Activated CD4-positive, alpha-beta T cell treated with anti-CD3 and anti-CD28 coated beads for 48 hours (primary cell): Measurements from ENCODE around the gene CZIB.
A peak's percentile ranks its signal among the peaks of the same experiment; 100 is the strongest.
"Not testable (repeated sequence)": the region's sequence is repeated elsewhere in the genome, so short reads cannot be mapped to it uniquely, and the experiment has no call there.

Source experiments
- DNase-seq: peaks from one replicate; pipeline ENCODE4 v3.0.0-alpha.2; 2020

The CZIB gene

GRCh38 chr1:53238197-53239155, 18.0 kb upstream of the CZIB start, which contains the start of gene MAGOH:
Gene MAGOH, minus strand, starts transcription at chr1:53238518. Its CDS starts 70 bp downstream, at chr1:53238448.
- DNase-seq: peak; percentile 97

DNA sequence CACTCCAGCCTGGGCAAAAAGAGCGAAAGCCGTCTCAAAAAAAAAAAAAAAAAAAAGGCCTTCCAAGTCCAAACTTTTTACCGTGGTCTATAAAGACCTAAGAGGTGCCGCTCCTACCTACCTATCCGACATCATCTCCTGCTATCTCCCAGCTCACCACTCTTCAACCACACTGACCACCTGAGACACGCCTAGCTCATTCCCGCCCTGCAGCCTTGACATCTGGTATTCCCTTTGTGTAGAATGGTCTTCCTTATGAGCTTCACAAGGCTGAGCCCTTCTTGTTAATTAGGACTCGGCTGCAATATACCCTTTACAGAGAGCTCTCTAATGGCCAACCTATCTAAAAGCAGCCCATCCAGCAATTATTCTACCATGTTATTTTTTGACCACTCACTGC, 17.2 kb upstream of the CZIB start:
- no peak for DNase-seq

DNA sequence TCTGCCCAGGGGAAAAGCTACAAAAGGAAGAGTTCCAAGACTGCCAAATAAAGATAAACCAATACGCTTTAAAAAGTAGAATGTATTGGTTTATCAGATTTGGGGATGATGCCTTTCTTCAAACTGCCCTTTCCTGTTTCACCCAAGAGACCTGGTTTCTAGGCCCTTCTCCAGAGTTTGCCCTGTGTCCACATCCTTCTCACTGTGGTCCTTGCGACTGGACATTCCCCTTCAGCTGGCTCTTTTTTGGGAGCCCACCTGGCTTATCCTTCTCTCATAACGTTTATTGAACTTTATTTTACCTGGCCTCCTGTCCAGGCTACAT, 490 bp upstream of the CZIB start:
- no peak for DNase-seq

GRCh38 chr1:53219711-53220110, 723 bp downstream of the CZIB start:
- DNase-seq: no peak

GRCh38 chr1:53218201-53218600, 2.2 kb downstream of the CZIB start:
- DNase-seq: no peak

GRCh38 chr1:53214376-53214940, 6.0 kb downstream of the CZIB start:
- DNase-seq: no peak

GRCh38 chr1:53210954-53211353, 9.5 kb downstream of the CZIB start:
- no peak for DNase-seq

DNA sequence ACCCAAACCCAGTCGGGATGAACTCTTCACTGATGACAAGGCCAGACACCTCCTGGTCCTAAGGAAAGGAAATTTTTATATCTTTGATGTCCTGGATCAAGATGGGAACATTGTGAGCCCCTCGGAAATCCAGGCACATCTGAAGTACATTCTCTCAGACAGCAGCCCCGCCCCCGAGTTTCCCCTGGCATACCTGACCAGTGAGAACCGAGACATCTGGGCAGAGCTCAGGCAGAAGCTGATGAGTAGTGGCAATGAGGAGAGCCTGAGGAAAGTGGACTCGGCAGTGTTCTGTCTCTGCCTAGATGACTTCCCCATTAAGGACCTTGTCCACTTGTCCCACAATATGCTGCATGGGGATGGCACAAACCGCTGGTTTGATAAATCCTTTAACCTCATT, 10.1 kb downstream of the CZIB start:
- no peak for DNase-seq

GRCh38 chr1:53207726-53208125, 12.7 kb downstream of the CZIB start:
- no peak for DNase-seq

DNA sequence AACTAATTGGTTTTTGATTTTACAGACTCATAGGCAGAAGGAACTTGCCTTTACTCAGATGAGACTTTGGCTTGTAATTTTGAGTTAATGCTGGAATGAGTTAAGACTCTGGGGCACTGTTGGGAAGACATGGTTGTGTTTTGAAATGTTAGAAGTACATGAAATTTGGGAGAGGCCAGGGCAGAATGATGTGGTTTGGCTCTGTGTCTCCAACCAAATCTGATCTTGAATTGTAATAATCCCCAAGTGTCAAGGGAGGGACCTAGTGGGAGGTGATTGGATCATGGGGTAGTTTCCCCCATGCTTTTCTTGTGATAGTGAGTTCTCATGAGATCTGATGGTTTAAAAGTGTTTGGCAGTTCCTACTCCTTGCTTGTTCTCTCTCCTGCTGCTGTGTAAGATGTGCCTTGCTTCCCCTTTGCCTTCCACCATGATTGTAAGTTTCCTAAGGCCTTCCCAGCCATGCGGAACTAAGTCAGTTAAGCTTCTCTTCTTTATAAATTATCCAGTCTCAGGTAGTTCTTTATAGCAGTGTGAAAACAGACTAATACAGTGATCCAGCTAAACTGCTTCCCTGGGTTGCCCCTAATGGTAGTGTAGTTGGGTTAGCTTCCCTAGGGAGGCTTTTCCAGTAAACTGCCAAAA, 13.6 kb downstream of the CZIB start:
- DNase-seq: no peak

DNA sequence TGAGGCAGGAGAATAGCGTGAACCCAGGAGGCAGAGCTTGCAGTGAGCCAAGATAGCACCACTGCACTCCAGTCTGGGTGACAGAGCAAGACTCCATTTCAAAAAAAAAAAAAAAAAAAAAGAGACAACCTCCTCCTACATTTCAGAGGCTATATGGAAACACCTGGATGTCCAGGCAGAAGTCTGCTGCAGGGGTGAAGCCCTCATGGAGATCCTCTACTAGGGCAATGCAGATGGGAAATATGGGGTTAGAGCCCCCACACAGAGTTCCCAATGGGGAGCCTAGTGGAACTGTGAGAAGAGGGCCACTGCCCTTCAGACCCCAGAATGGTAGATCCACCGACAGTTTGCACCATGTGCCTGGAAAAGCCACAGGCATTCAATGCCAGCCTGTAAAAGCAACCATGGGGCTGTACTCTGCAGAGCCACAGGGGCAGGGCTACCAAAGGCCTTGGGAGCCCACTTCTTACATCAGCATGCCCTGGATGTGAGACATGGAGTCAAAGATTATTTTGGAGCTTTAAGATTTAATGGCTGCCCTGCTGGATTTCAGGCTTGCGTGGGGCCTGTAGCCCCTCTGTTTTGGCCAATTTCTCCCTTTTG, 14.2 kb downstream of the CZIB start:
- DNase-seq: not testable (repeated sequence)

- not testable (repeated sequence) for DNase-seq
Measured at GRCh38 chr1:53205496-53205895, 14.9 kb downstream of the CZIB start.

GRCh38 chr1:53203466-53203865, 17.0 kb downstream of the CZIB start:
- DNase-seq: no peak

DNA sequence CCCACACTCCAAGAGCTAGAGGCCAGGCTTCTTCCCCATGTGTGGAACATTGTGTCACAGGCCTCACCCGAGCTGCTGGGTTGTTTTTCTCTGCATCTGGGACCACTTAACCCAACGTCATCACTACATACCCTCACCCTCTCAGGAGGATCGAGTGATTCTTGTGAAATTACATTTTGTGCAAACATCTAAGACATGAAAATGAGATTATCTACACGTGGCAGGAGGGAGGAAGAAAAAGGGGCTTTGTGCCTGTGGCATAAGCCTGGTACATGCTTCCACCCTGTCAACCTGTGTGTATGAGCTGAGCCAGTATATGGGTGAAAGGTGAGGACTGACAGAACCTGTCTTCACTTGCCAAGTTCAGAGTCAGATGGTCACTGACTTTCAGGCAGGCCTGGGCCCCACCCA, 22.2 kb downstream of the CZIB start:
- no peak for DNase-seq

DNA sequence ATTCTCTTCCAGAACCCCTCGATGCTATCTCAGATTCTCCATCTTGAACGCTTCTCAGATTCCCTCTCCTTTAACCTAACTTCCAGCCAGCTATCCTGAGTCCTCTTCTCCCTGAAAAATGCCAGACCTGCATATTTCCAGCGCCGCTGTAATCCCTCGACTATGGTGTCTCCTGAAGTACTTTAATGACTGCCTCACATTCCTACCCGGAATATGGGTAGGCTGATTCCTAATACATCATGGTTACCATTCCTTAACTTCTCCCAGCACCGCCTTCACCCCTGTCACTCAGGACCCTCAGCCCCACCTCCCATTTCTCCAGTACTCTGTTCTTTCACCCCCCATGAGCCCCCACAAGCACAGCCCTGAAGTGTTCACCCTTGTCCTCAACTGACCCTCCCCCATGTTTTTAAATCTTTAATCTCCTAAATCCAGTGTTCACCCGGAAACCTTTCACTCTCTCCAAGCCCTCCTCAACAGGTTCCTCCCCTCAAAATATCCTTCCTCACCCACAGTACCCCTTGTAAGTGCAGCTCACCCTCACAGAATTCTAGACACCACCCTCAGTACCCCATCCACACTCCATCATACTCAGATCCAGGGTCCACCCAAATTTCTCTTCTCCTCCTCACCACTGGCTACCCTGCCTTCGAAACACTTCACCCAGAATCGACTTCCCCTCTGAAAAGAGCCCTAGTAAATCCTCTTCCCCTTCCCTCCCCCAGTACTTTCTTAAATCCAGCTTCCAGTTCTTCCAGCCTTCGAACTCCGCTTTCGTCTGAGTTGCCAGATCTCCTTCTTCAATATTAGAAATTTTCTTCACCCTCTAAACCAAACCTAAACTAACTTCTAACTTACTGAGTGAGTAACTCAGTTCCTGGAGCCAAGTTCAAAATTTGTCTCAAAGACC, 22.9 kb downstream of the CZIB start:
- DNase-seq: no peak

DNA sequence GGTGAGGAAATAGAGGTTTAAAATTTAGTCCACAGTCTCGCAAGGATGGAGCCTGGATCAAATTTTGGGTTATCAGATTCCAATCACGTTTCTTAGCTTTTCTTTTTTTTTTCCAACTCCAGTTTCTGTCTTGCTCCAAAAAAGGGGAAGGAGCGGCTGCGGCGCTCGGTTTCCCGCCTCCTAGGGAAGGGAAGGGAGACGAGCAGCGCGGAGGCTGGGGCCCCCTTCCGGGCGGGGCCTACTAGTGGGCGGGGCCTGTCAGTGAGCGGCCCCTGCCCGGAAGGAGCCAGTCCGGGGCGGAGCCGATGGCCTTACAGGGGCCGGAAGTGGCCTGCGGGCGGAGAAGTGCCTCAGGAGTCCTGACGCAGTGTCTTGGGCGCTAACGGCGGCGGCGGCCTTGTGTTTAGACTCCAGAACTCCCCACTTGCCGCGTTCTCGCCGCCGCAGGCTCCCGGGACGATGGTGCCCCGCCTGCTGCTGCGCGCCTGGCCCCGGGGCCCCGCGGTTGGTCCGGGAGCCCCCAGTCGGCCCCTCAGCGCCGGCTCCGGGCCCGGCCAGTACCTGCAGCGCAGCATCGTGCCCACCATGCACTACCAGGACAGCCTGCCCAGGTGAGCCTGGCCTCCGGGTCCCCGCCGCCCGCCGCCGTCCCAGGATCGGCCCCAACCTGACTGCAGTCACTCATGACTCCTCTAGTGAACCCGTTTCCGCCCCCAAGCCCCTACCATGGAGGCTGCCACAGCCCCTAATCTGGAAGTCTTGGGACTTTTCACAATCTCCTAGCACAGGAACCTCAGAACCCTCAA, 23.7 kb downstream of the CZIB start, which contains the start of gene CPT2:
Gene CPT2 (plus strand): TSS at position 340 of the 806 bp plus-strand sequence. CDS start 120 bp downstream, at position 460.
- peak; percentile 95 for DNase-seq

GRCh38 chr1:53196017-53196484, 24.4 kb downstream of the CZIB start:
- DNase-seq: no peak

GRCh38 chr1:53195246-53196016, 25.0 kb downstream of the CZIB start:
- DNase-seq: no peak

DNA sequence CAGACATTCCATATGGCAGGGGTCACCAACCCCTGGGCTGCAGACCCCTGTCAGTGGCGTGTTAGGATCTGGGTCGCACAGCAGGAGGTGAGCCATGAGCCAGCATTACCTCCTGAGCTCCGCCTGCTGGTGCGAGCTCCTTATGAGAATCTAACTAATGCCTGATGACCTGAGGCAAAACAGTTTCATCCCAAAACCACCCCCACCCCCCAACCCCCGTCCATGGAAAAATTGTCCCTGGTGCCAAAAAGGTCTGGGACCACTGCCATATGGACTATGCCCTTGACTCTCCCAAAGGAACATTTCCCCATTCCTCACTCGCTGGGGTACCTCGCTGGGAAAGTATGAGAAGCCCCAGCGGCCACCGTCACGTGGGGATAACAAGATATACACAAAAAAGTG, 30.2 kb downstream of the CZIB start:
- no peak for DNase-seq

DNA sequence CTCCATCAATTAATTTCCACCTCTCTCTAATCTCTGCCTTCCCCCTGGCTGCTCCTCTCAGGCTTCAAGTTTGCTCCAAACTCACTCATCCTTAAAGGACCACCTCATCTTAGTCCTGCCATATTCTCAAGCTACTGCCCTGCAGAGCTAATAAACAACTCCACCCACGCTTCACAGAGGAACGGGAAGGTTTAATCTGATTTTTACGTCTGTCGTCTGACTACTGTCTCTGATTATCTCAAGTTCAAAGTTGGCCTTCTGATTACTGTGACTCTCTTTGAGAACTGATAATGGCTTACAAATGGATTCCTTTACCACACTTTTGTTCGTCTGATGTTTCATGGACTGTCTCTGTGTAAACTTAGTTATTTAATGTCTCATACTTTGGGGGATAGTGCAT, 31.4 kb downstream of the CZIB start:
- no peak for DNase-seq
